LNCaP clone FGC (cell line): Measurements from ENCODE around the gene KRT6B.
"Not testable (repeated sequence)": the region's sequence is repeated elsewhere in the genome, so short reads cannot be mapped to it uniquely, and the experiment has no call there.

Experiments used
- DNase-seq: peaks from one replicate; pipeline ENCODE4 v3.0.0-alpha.2; 2011; ENCODE audit warnings: low read depth
- H3K4me3 ChIP-seq: 2 replicates; pipeline ENCODE4 v1.5.1; 2011; ENCODE audit warnings: mild to moderate bottlenecking, low read depth, low read length, control low read depth
- CTCF ChIP-seq: IDR thresholded peaks from 2 replicates; pipeline ENCODE4 v1.5.1; 2012; ENCODE audit warnings: mild to moderate bottlenecking; ENCODE audit not compliant: control insufficient read depth, insufficient read depth; ENCODE audit errors: extremely low read depth

KRT6B gene

GRCh38 chr12:52452101-52452500, at the start of gene KRT6B:
Gene KRT6B, minus strand, starts transcription at chr12:52452146. Its CDS starts 68 bp downstream, at chr12:52452078.
- no peak for DNase-seq
- no peak for TF ChIP-seq CTCF
- H3K4me3 ChIP-seq = no peak within 1 kb of the TSS

- TF ChIP-seq CTCF = no peak
- no peak overlapping the region for H3K4me3 ChIP-seq
- DNase-seq = no peak
These were observed 49.5 kb upstream of the KRT6B start for GRCh38 chr12:52501490-52501889.

GRCh38 chr12:52500574-52500973, 48.6 kb upstream of the KRT6B start:
- not testable (repeated sequence) for DNase-seq

GRCh38 chr12:52499806-52500560, 48.0 kb upstream of the KRT6B start:
- no peak for TF ChIP-seq CTCF
- DNase-seq = no peak

More at GRCh38 chr12:52500574-52500973, 48.6 kb upstream of the KRT6B start:
- H3K4me3 ChIP-seq = not testable (repeated sequence)

GRCh38 chr12:52498946-52499345, 47.0 kb upstream of the KRT6B start:
- DNase-seq = no peak

More at GRCh38 chr12:52499806-52500560, 48.0 kb upstream of the KRT6B start:
- H3K4me3 ChIP-seq = no peak overlapping the region

GRCh38 chr12:52497975-52498374, 46.0 kb upstream of the KRT6B start:
- no peak overlapping the region for H3K4me3 ChIP-seq
- TF ChIP-seq CTCF = no peak
- DNase-seq = no peak

More at GRCh38 chr12:52498946-52499345, 47.0 kb upstream of the KRT6B start:
- no peak for TF ChIP-seq CTCF
- H3K4me3 ChIP-seq = no peak overlapping the region

- TF ChIP-seq CTCF = no peak
- no peak overlapping the region for H3K4me3 ChIP-seq
- no peak for DNase-seq
These were observed 44.7 kb upstream of the KRT6B start for GRCh38 chr12:52496590-52497071.
